H9 (cell line): ENCODE results near the gene CXXC5. TPM values are rescaled to one million over a fixed set of nuclear protein-coding genes. Genes with fewer than 3 reads are reported as not detected.

Source experiments
- DNase-seq: peaks from one replicate; pipeline ENCODE4 v3.0.0-alpha.2; 2017
- H2AFZ ChIP-seq: one replicate; pipeline ENCODE4 v1.6.1; 2013; ENCODE audit warnings: mild to moderate bottlenecking, low read length, control low read depth, moderate library complexity
- H2AK5ac ChIP-seq: 2 replicates; pipeline ENCODE4 v1.6.1; 2013; ENCODE audit warnings: low read length, control low read depth, mixed read lengths; ENCODE audit not compliant: insufficient read length
- H2BK120ac ChIP-seq: one replicate; pipeline ENCODE4 v1.6.1; 2013; ENCODE audit warnings: low read depth, mild to moderate bottlenecking, low read length, control low read depth, inconsistent platforms; ENCODE audit not compliant: poor library complexity, severe bottlenecking
- H2BK12ac ChIP-seq: 2 replicates; pipeline ENCODE4 v1.6.1; 2013; ENCODE audit warnings: low read length, control low read depth, mixed read lengths, low read depth; ENCODE audit not compliant: insufficient read length
- H2BK15ac ChIP-seq: 2 replicates; pipeline ENCODE4 v1.6.1; 2013; ENCODE audit warnings: low read depth, low read length, control low read depth
- H2BK20ac ChIP-seq: one replicate; pipeline ENCODE4 v1.6.1; 2013; ENCODE audit warnings: low read depth, mild to moderate bottlenecking, low read length, control low read depth, inconsistent platforms; ENCODE audit not compliant: poor library complexity, severe bottlenecking
- H2BK5ac ChIP-seq: 2 replicates; pipeline ENCODE4 v1.6.1; 2013; ENCODE audit warnings: low read length, control low read depth, mixed read lengths; ENCODE audit not compliant: insufficient read length
- H3K14ac ChIP-seq: 2 replicates; pipeline ENCODE4 v1.6.1; 2013; ENCODE audit warnings: low read length, control low read depth; ENCODE audit not compliant: insufficient read depth
- H3K18ac ChIP-seq: 2 replicates; pipeline ENCODE4 v1.6.1; 2013; ENCODE audit warnings: low read depth, mild to moderate bottlenecking, mixed read lengths, low read length, control low read depth; ENCODE audit not compliant: insufficient read length
- H3K23ac ChIP-seq: 2 replicates; pipeline ENCODE4 v1.6.1; 2013; ENCODE audit warnings: low read length, control low read depth, mixed read lengths, low read depth; ENCODE audit not compliant: insufficient read length
- H3K23me2 ChIP-seq: 2 replicates; pipeline ENCODE4 v1.6.1; 2013; ENCODE audit warnings: low read depth, mild to moderate bottlenecking, mixed read lengths, low read length, control low read depth; ENCODE audit not compliant: insufficient read length, poor library complexity, severe bottlenecking
- H3K27ac ChIP-seq: 2 replicates; pipeline ENCODE4 v1.5.1; 2013; ENCODE audit warnings: low read length, control low read depth, mixed read lengths, low read depth; ENCODE audit not compliant: insufficient read length
- H3K27me3 ChIP-seq: 2 replicates; pipeline ENCODE4 v1.6.1; 2013; ENCODE audit warnings: low read length, control low read depth, inconsistent platforms; ENCODE audit not compliant: insufficient read depth
- H3K4ac ChIP-seq: 2 replicates; pipeline ENCODE4 v1.6.1; 2013; ENCODE audit warnings: low read depth, mild to moderate bottlenecking, control low read depth, inconsistent platforms, low read length, moderate library complexity
- H3K4me1 ChIP-seq: 2 replicates; pipeline ENCODE4 v1.6.1; 2013; ENCODE audit warnings: low read length, control low read depth, inconsistent platforms; ENCODE audit not compliant: insufficient read depth
- H3K4me2 ChIP-seq: 2 replicates; pipeline ENCODE4 v1.6.1; 2013; ENCODE audit warnings: low read length, control low read depth, mixed read lengths; ENCODE audit not compliant: insufficient read length, insufficient read depth
- H3K56ac ChIP-seq: 2 replicates; pipeline ENCODE4 v1.6.1; 2013; ENCODE audit warnings: low read depth, mild to moderate bottlenecking, mixed read lengths, low read length, control low read depth; ENCODE audit not compliant: insufficient read length
- H3K79me1 ChIP-seq: 2 replicates; pipeline ENCODE4 v1.6.1; 2013; ENCODE audit warnings: low read depth, mild to moderate bottlenecking, moderate library complexity, low read length, control low read depth, inconsistent platforms; ENCODE audit not compliant: insufficient read depth, poor library complexity, severe bottlenecking
- H3K79me2 ChIP-seq: 2 replicates; pipeline ENCODE4 v1.6.1; 2013; ENCODE audit warnings: low read length, control low read depth, inconsistent platforms; ENCODE audit not compliant: insufficient read depth
- H3K9ac ChIP-seq: 2 replicates; pipeline ENCODE4 v1.6.1; 2013; ENCODE audit warnings: low read length, control low read depth, mixed read lengths; ENCODE audit not compliant: insufficient read length; ENCODE audit errors: extremely low read depth
- H3K9me3 ChIP-seq: one replicate; pipeline ENCODE4 v1.6.1; 2013; ENCODE audit warnings: low read depth, low read length, inconsistent platforms; ENCODE audit not compliant: control insufficient read depth
- H3T11ph ChIP-seq: one replicate; pipeline ENCODE4 v1.6.1; 2013; ENCODE audit warnings: mild to moderate bottlenecking, low read length, control low read depth, inconsistent platforms
- H4K20me1 ChIP-seq: one replicate; pipeline ENCODE4 v1.6.1; 2013; ENCODE audit not compliant: control insufficient read depth, insufficient read length, insufficient read depth
- H4K5ac ChIP-seq: 2 replicates; pipeline ENCODE4 v1.6.1; 2013; ENCODE audit warnings: low read depth, mild to moderate bottlenecking, mixed read lengths, low read length, control low read depth; ENCODE audit not compliant: insufficient read length
- H4K8ac ChIP-seq: replicated peaks from 2 replicates; pipeline ENCODE4 v1.6.1; 2013; ENCODE audit warnings: low read length, control low read depth, mixed read lengths, low read depth; ENCODE audit not compliant: insufficient read length
- H4K91ac ChIP-seq: 2 replicates; pipeline ENCODE4 v1.6.1; 2013; ENCODE audit warnings: low read depth, mild to moderate bottlenecking, moderate library complexity, mixed read lengths, low read length, control low read depth; ENCODE audit not compliant: insufficient read length
- H3K27ac Mint-ChIP-seq, 3 experiments: 2 replicates in 2 of 3; 3 replicates in 1 of 3; pipeline ENCODE4 v1.8.0; 2020 to 2021; ENCODE audit warnings: mixed read lengths in 3 of 3, mild to moderate bottlenecking in 1 of 3, moderate library complexity in 1 of 3
- H3K27me3 Mint-ChIP-seq: 2 replicates; pipeline ENCODE4 v1.8.0; 2021; ENCODE audit warnings: low read depth, mild to moderate bottlenecking, moderate library complexity, mixed read lengths
- H3K36me3 Mint-ChIP-seq, 3 experiments: 2 replicates in 2 of 3; 3 replicates in 1 of 3; pipeline ENCODE4 v1.8.0; 2020 to 2021; ENCODE audit warnings: low read depth in 3 of 3, mixed read lengths in 3 of 3; ENCODE audit not compliant: insufficient read depth in 1 of 3
- H3K4me1 Mint-ChIP-seq, 2 experiments: 2 replicates each; pipeline ENCODE4 v1.8.0; 2020; ENCODE audit warnings: mixed read lengths in 2 of 2
- H3K4me3 Mint-ChIP-seq, 2 experiments: 2 replicates in 1 of 2; 3 replicates in 1 of 2; pipeline ENCODE4 v1.8.0; 2020 to 2021; ENCODE audit warnings: mild to moderate bottlenecking in 2 of 2, mixed read lengths in 2 of 2, moderate library complexity in 1 of 2
- H3K9me3 Mint-ChIP-seq, 2 experiments: 2 replicates in 1 of 2; 3 replicates in 1 of 2; pipeline ENCODE4 v1.8.0; 2020; ENCODE audit warnings: mild to moderate bottlenecking in 2 of 2, mixed read lengths in 2 of 2, moderate library complexity in 1 of 2
- CTCF ChIP-seq: fragments of 200-600 bp; sonication (generic); conservative IDR thresholded peaks from 3 replicates; pipeline ENCODE4 v1.8.0; 2021; ENCODE audit warnings: antibody characterized with exemption, mild to moderate bottlenecking
- WGBS: extraction: QIAGEN DNeasy Blood & Tissue Kit; methylation state at CpG from one replicate; pipeline ENCODE4 v1.1.7; 2013; ENCODE audit warnings: missing lambda C conversion rate, low lambda C conversion rate, mixed read lengths; ENCODE audit not compliant: insufficient read length; ENCODE audit errors: extremely low coverage; 5-methylcytosine and 5-hydroxymethylcytosine counted together
- total RNA-seq: library from RNA; stranded (reverse); gene quantifications from 2 replicates; pipeline ENCODE4 v1.2.1, GENCODE V29; 2021

The CXXC5 gene
- total RNA-seq, 1 experiment from 2014 or later, result 105 TPM

- no peak overlapping the region for H2BK5ac ChIP-seq
- H3K4ac ChIP-seq, result no peak overlapping the region
- no peak for DNase-seq
- no peak overlapping the region for H2AFZ ChIP-seq
- H3K27ac ChIP-seq, result no peak overlapping the region
- H3K79me1 ChIP-seq, result peaks cover 23% of the 10 kb centered on the region
- WGBS, result no CpG with 5 or more reads among the region's 14 CpGs
- no peak overlapping the region for H3K14ac ChIP-seq
- TF ChIP-seq CTCF, result no peak
- Mint-ChIP-seq H3K36me3 (peaks cover 0 to 15% (median 0%) of the 10 kb centered on the region in 3 experiments; a peak in 2 of 7 replicates), H3K4me3 (peak overlapping the region in 1 of 2 experiments; percentile 65; a peak in 1 of 5 replicates), H3K9me3 (no peaks in the 10 kb centered on the region), H3K27ac (peak overlapping the region in 2 of 3 experiments; percentile 77 to 89; a peak in 3 of 7 replicates), H3K4me1 (peaks cover 64 to 78% of the 10 kb centered on the region in 2 experiments), H3K27me3 (no peaks in the 10 kb centered on the region)
- H3K4me2 ChIP-seq, result no peak overlapping the region
- no peak overlapping the region for H4K5ac ChIP-seq
- H4K91ac ChIP-seq, result no peak overlapping the region
- H3K9ac ChIP-seq, result no peak overlapping the region
- H3K23ac ChIP-seq, result no peak overlapping the region
- no peak overlapping the region for H3K56ac ChIP-seq
- H3K23me2 ChIP-seq, result peaks cover 4% of the 10 kb centered on the region
- no peak overlapping the region for H4K8ac ChIP-seq
- no peak overlapping the region for H2AK5ac ChIP-seq
- peaks cover 9% of the 10 kb centered on the region for H4K20me1 ChIP-seq
- H2BK12ac ChIP-seq, result no peak overlapping the region
- peaks cover 73% of the 10 kb centered on the region; the same call in 1 of the 2 replicates for H3K79me2 ChIP-seq
- no peaks in the 10 kb centered on the region for H3K27me3 ChIP-seq
- no peaks in the 10 kb centered on the region for H3K9me3 ChIP-seq
- no peak overlapping the region for H2BK120ac ChIP-seq
- no peak overlapping the region for H3T11ph ChIP-seq
- peaks cover 36% of the 10 kb centered on the region for H3K4me1 ChIP-seq
- no peak overlapping the region for H2BK15ac ChIP-seq
- H3K18ac ChIP-seq, result no peak overlapping the region
- no peak overlapping the region for H2BK20ac ChIP-seq
Observed at GRCh38 chr5:139658501-139658927, 10.4 kb downstream of the CXXC5 start.
